ENCODE measurements around the gene CYB561. TPM values are rescaled to one million over a fixed set of nuclear protein-coding genes. Genes with fewer than 3 reads are reported as not detected.
A peak's percentile ranks its signal among the peaks of the same experiment; 100 is the strongest.

Gene CYB561
- total RNA-seq, 1 donor, result 32.2 TPM

- Histone ChIP-seq H3K27me3 (ENCODE audit: insufficient read depth, low read length) (no peaks in the 10 kb centered on the region), H3K4me2 (ENCODE audit: insufficient read depth, low read length) (no peak overlapping the region), H3K79me2 (ENCODE audit: insufficient read depth, low read length) (no peaks in the 10 kb centered on the region), H3K9me3 (ENCODE audit: low read depth, low read length) (no peaks in the 10 kb centered on the region), H3K4me3 (ENCODE audit: insufficient read depth, low read length) (no peak overlapping the region), H3K36me3 (ENCODE audit: insufficient read depth, low read length) (no peaks in the 10 kb centered on the region), H3K27ac (ENCODE audit: low read depth, low read length) (no peak overlapping the region), H4K20me1 (ENCODE audit: insufficient read depth, low read length) (no peaks in the 10 kb centered on the region), H2AFZ (ENCODE audit: low read length) (no peak overlapping the region), H3K4me1 (ENCODE audit: insufficient read depth, low read length) (peaks cover 19% of the 10 kb centered on the region)
- peak; percentile 60 for DNase-seq (ENCODE audit: insufficient read length, low spot score, missing footprints)
- no peak for TF ChIP-seq CTCF (IDR thresholded peaks at IDR 0.05; ENCODE audit: extremely low read depth, low read depth, low read length)
Measured at GRCh38 chr17:63442074-63442473, 4.0 kb downstream of the CYB561 start.

GRCh38 chr17:63441654-63442053, 4.5 kb downstream of the CYB561 start:
- no peaks in the 10 kb centered on the region for H3K36me3 ChIP-seq (ENCODE audit: insufficient read depth, low read length)
- H3K27me3 ChIP-seq (ENCODE audit: insufficient read depth, low read length), result no peaks in the 10 kb centered on the region
- H4K20me1 ChIP-seq (ENCODE audit: insufficient read depth, low read length), result no peaks in the 10 kb centered on the region
- H3K9me3 ChIP-seq (ENCODE audit: low read depth, low read length), result no peaks in the 10 kb centered on the region
- no peak overlapping the region for H2AFZ ChIP-seq (ENCODE audit: low read length)
- no peak overlapping the region for H3K4me3 ChIP-seq (ENCODE audit: insufficient read depth, low read length)
- TF ChIP-seq CTCF (IDR thresholded peaks at IDR 0.05; ENCODE audit: extremely low read depth, low read depth, low read length), result no peak
- H3K27ac ChIP-seq (ENCODE audit: low read depth, low read length), result no peak overlapping the region
- H3K79me2 ChIP-seq (ENCODE audit: insufficient read depth, low read length), result no peaks in the 10 kb centered on the region
- peak; percentile 65 for DNase-seq (ENCODE audit: insufficient read length, low spot score, missing footprints)
- no peak overlapping the region for H3K4me2 ChIP-seq (ENCODE audit: insufficient read depth, low read length)
- peaks cover 17% of the 10 kb centered on the region for H3K4me1 ChIP-seq (ENCODE audit: insufficient read depth, low read length)

- Histone ChIP-seq H2AFZ (ENCODE audit: low read length) (no peak overlapping the region), H3K4me2 (ENCODE audit: insufficient read depth, low read length) (no peak overlapping the region), H3K27me3 (ENCODE audit: insufficient read depth, low read length) (no peaks in the 10 kb centered on the region), H3K4me1 (ENCODE audit: insufficient read depth, low read length) (peaks cover 13% of the 10 kb centered on the region), H3K27ac (ENCODE audit: low read depth, low read length) (no peak overlapping the region), H3K9me3 (ENCODE audit: low read depth, low read length) (no peaks in the 10 kb centered on the region), H3K4me3 (ENCODE audit: insufficient read depth, low read length) (no peak overlapping the region), H3K36me3 (ENCODE audit: insufficient read depth, low read length) (no peaks in the 10 kb centered on the region), H3K79me2 (ENCODE audit: insufficient read depth, low read length) (no peaks in the 10 kb centered on the region), H4K20me1 (ENCODE audit: insufficient read depth, low read length) (no peaks in the 10 kb centered on the region)
- peak; percentile 70 for DNase-seq (ENCODE audit: insufficient read length, low spot score, missing footprints)
- TF ChIP-seq CTCF (IDR thresholded peaks at IDR 0.05; ENCODE audit: extremely low read depth, low read depth, low read length), result no peak
Measured at GRCh38 chr17:63440770-63441335, 5.3 kb downstream of the CYB561 start.

GRCh38 chr17:63440127-63440769, 5.9 kb downstream of the CYB561 start:
- TF ChIP-seq CTCF (IDR thresholded peaks at IDR 0.05; ENCODE audit: extremely low read depth, low read depth, low read length), result no peak
- H3K79me2 ChIP-seq (ENCODE audit: insufficient read depth, low read length), result no peaks in the 10 kb centered on the region
- H3K36me3 ChIP-seq (ENCODE audit: insufficient read depth, low read length), result no peaks in the 10 kb centered on the region
- H3K9me3 ChIP-seq (ENCODE audit: low read depth, low read length), result no peaks in the 10 kb centered on the region
- peak overlapping the region; percentile 36 for H2AFZ ChIP-seq (ENCODE audit: low read length)
- H3K27me3 ChIP-seq (ENCODE audit: insufficient read depth, low read length), result no peaks in the 10 kb centered on the region
- peaks cover 11% of the 10 kb centered on the region for H3K4me1 ChIP-seq (ENCODE audit: insufficient read depth, low read length)
- peak overlapping the region; percentile 51 for H3K4me3 ChIP-seq (ENCODE audit: insufficient read depth, low read length)
- H4K20me1 ChIP-seq (ENCODE audit: insufficient read depth, low read length), result no peaks in the 10 kb centered on the region
- peak overlapping the region; percentile 14 for H3K27ac ChIP-seq (ENCODE audit: low read depth, low read length)
- H3K4me2 ChIP-seq (ENCODE audit: insufficient read depth, low read length), result peak overlapping the region; percentile 49
- peak; percentile 80 for DNase-seq (ENCODE audit: insufficient read length, low spot score, missing footprints)
